ENCODE measurements around the gene ATCAY. TPM values are rescaled to one million over a fixed set of nuclear protein-coding genes. Genes with fewer than 3 reads are reported as not detected.
A peak's percentile ranks its signal among the peaks of the same experiment; 100 is the strongest.
"Not testable (repeated sequence)": the region's sequence is repeated elsewhere in the genome, so short reads cannot be mapped to it uniquely, and the experiment has no call there.

Gene ATCAY
- polyA plus RNA-seq, 1 donor: 5.4 TPM

- peaks cover 11% of the 10 kb centered on the region for H3K9me3 ChIP-seq (ENCODE audit: control insufficient read depth, low read depth, low read length)
- no peak overlapping the region for H3K27ac ChIP-seq (ENCODE audit: low read length)
- H3K36me3 ChIP-seq (ENCODE audit: control insufficient read depth, insufficient read depth, low read length): peaks cover 69% of the 10 kb centered on the region
- DNase-seq: no peak
- no peaks in the 10 kb centered on the region for H3K27me3 ChIP-seq (ENCODE audit: control insufficient read depth, insufficient read depth, low read length)
- no peaks in the 10 kb centered on the region for H3K4me1 ChIP-seq (ENCODE audit: control insufficient read depth, insufficient read depth, low read length)
- no CpG with 5 or more reads among the region's 86 CpGs for WGBS (ENCODE audit: insufficient coverage, low lambda C conversion rate)
- no peak overlapping the region for H3K4me3 ChIP-seq (ENCODE audit: low read length)
Measured at GRCh38 chr19:3958836-3959765, 78.6 kb downstream of the ATCAY start.

GRCh38 chr19:3959766-3960131 lies 79.3 kb downstream of the ATCAY start:
- H3K4me3 ChIP-seq (ENCODE audit: low read length): no peak overlapping the region
- peaks cover 74% of the 10 kb centered on the region for H3K36me3 ChIP-seq (ENCODE audit: control insufficient read depth, insufficient read depth, low read length)
- WGBS (ENCODE audit: insufficient coverage, low lambda C conversion rate): no CpG with 5 or more reads among the region's 15 CpGs
- DNase-seq: no peak
- no peak overlapping the region for H3K27ac ChIP-seq (ENCODE audit: low read length)
- H3K4me1 ChIP-seq (ENCODE audit: control insufficient read depth, insufficient read depth, low read length): no peaks in the 10 kb centered on the region
- no peaks in the 10 kb centered on the region for H3K27me3 ChIP-seq (ENCODE audit: control insufficient read depth, insufficient read depth, low read length)
- H3K9me3 ChIP-seq (ENCODE audit: control insufficient read depth, low read depth, low read length): peaks cover 11% of the 10 kb centered on the region

- WGBS (ENCODE audit: insufficient coverage, low lambda C conversion rate): no CpG with 5 or more reads among the region's 24 CpGs
- Histone ChIP-seq H3K4me1 (ENCODE audit: control insufficient read depth, insufficient read depth, low read length) (peaks cover 4% of the 10 kb centered on the region), H3K4me3 (ENCODE audit: low read length) (no peak overlapping the region), H3K9me3 (ENCODE audit: control insufficient read depth, low read depth, low read length) (peaks cover 11% of the 10 kb centered on the region), H3K36me3 (ENCODE audit: control insufficient read depth, insufficient read depth, low read length) (peaks cover 79% of the 10 kb centered on the region), H3K27me3 (ENCODE audit: control insufficient read depth, insufficient read depth, low read length) (no peaks in the 10 kb centered on the region), H3K27ac (ENCODE audit: low read length) (no peak overlapping the region)
- no peak for DNase-seq
Measured at GRCh38 chr19:3961007-3961406, 80.5 kb downstream of the ATCAY start.

GRCh38 chr19:3963458-3964255 lies 83.2 kb downstream of the ATCAY start:
- Histone ChIP-seq H3K27ac (ENCODE audit: low read length) (no peak overlapping the region), H3K36me3 (ENCODE audit: control insufficient read depth, insufficient read depth, low read length) (peaks cover 81% of the 10 kb centered on the region), H3K27me3 (ENCODE audit: control insufficient read depth, insufficient read depth, low read length) (no peaks in the 10 kb centered on the region), H3K4me3 (ENCODE audit: low read length) (no peak overlapping the region), H3K4me1 (ENCODE audit: control insufficient read depth, insufficient read depth, low read length) (peaks cover 23% of the 10 kb centered on the region), H3K9me3 (ENCODE audit: control insufficient read depth, low read depth, low read length) (peaks cover 7% of the 10 kb centered on the region)
- no CpG with 5 or more reads among the region's 35 CpGs for WGBS (ENCODE audit: insufficient coverage, low lambda C conversion rate)
- no peak for DNase-seq

- Histone ChIP-seq H3K4me3 (ENCODE audit: low read length) (no peak overlapping the region), H3K36me3 (ENCODE audit: control insufficient read depth, insufficient read depth, low read length) (peaks cover 82% of the 10 kb centered on the region), H3K9me3 (ENCODE audit: control insufficient read depth, low read depth, low read length) (peaks cover 2% of the 10 kb centered on the region), H3K27ac (ENCODE audit: low read length) (no peak overlapping the region), H3K27me3 (ENCODE audit: control insufficient read depth, insufficient read depth, low read length) (no peaks in the 10 kb centered on the region), H3K4me1 (ENCODE audit: control insufficient read depth, insufficient read depth, low read length) (peaks cover 32% of the 10 kb centered on the region)
- WGBS (ENCODE audit: insufficient coverage, low lambda C conversion rate): 80% methylated on average over 1 of the region's 60 CpGs
- no peak for DNase-seq
Measured at GRCh38 chr19:3964256-3965194, 84.0 kb downstream of the ATCAY start.

GRCh38 chr19:3966051-3967017 lies 85.8 kb downstream of the ATCAY start:
- DNase-seq: peak; percentile 56 to 80
- Histone ChIP-seq H3K4me1 (ENCODE audit: control insufficient read depth, insufficient read depth, low read length) (peaks cover 39% of the 10 kb centered on the region), H3K27ac (ENCODE audit: low read length) (peak overlapping the region; percentile 70), H3K9me3 (ENCODE audit: control insufficient read depth, low read depth, low read length) (no peaks in the 10 kb centered on the region), H3K4me3 (ENCODE audit: low read length) (no peak overlapping the region), H3K27me3 (ENCODE audit: control insufficient read depth, insufficient read depth, low read length) (no peaks in the 10 kb centered on the region), H3K36me3 (ENCODE audit: control insufficient read depth, insufficient read depth, low read length) (peaks cover 64% of the 10 kb centered on the region)
- WGBS (ENCODE audit: insufficient coverage, low lambda C conversion rate): no CpG with 5 or more reads among the region's 30 CpGs

- peaks cover 51% of the 10 kb centered on the region for H3K36me3 ChIP-seq (ENCODE audit: control insufficient read depth, insufficient read depth, low read length)
- H3K27me3 ChIP-seq (ENCODE audit: control insufficient read depth, insufficient read depth, low read length); H3K4me3 ChIP-seq (ENCODE audit: low read length); DNase-seq; H3K9me3 ChIP-seq (ENCODE audit: control insufficient read depth, low read depth, low read length): not testable (repeated sequence)
- no CpG with 5 or more reads among the region's 12 CpGs for WGBS (ENCODE audit: insufficient coverage, low lambda C conversion rate)
- peaks cover 39% of the 10 kb centered on the region for H3K4me1 ChIP-seq (ENCODE audit: control insufficient read depth, insufficient read depth, low read length)
- H3K27ac ChIP-seq (ENCODE audit: low read length): peak overlapping the region; percentile 93
Measured at GRCh38 chr19:3967983-3968382, 87.5 kb downstream of the ATCAY start.

- Histone ChIP-seq H3K27ac (ENCODE audit: low read length) (peak overlapping the region; percentile 93), H3K27me3 (ENCODE audit: control insufficient read depth, insufficient read depth, low read length) (no peaks in the 10 kb centered on the region), H3K9me3 (ENCODE audit: control insufficient read depth, low read depth, low read length) (no peaks in the 10 kb centered on the region), H3K36me3 (ENCODE audit: control insufficient read depth, insufficient read depth, low read length) (peaks cover 43% of the 10 kb centered on the region), H3K4me1 (ENCODE audit: control insufficient read depth, insufficient read depth, low read length) (peaks cover 39% of the 10 kb centered on the region), H3K4me3 (ENCODE audit: low read length) (peak overlapping the region; percentile 100)
- WGBS (ENCODE audit: insufficient coverage, low lambda C conversion rate): no CpG with 5 or more reads among the region's 9 CpGs
- DNase-seq: peak; percentile 83 to 89
Measured at GRCh38 chr19:3968556-3969434, 88.3 kb downstream of the ATCAY start.

Data from large intestine (tissue), 3 donors.